Adrenal gland (tissue), 12 donors: ENCODE data around the gene BRAF. TPM values are rescaled to one million over a fixed set of nuclear protein-coding genes. Genes with fewer than 3 reads are reported as not detected.
"Not testable (repeated sequence)": the region's sequence is repeated elsewhere in the genome, so short reads cannot be mapped to it uniquely, and the experiment has no call there.

Experiments
- DNase-seq, 7 donors: peaks; one replicate each; pipeline ENCODE4 v3.0.0-alpha.2; 2019 to 2020
- H3K27ac ChIP-seq, 5 donors: fragments of 200-600 bp; sonication (generic) in 4 of 5; 1 replicate in 3 of 5; 2 replicates in 2 of 5; pipeline versions ENCODE4 v1.5.1 to v1.8.0; 2016 to 2020; ENCODE audit warnings: mild to moderate bottlenecking in 1 of 5
- H3K27me3 ChIP-seq: fragments of 200-600 bp; 2 replicates; pipeline ENCODE4 v1.8.0; 2021
- H3K36me3 ChIP-seq, 2 donors: fragments of 200-600 bp; replicated peaks in 1 of 2; 1 replicate in 1 of 2; 2 replicates in 1 of 2; pipeline versions ENCODE4 v1.5.1 to v1.8.0; 2018 to 2022
- H3K4me1 ChIP-seq, 2 donors: fragments of 200-600 bp; replicated peaks in 1 of 2; 1 replicate in 1 of 2; 2 replicates in 1 of 2; pipeline versions ENCODE4 v1.5.1 to v1.8.0; 2018 to 2021
- H3K4me3 ChIP-seq, 4 donors: fragments of 200-600 bp; sonication (generic) in 3 of 4; one replicate each; pipeline ENCODE4 v1.5.1; 2016 to 2018
- H3K9me3 ChIP-seq, 3 donors: fragments of 200-600 bp; sonication (generic) in 1 of 3; replicated peaks in 1 of 3; 1 replicate in 2 of 3; 2 replicates in 1 of 3; pipeline versions ENCODE4 v1.5.1 to v1.8.0; 2016 to 2021
- POLR2A ChIP-seq, 2 donors: fragments of 450-650 bp; IDR thresholded peaks; one replicate each; pipeline ENCODE4 v1.6.1; 2017; ENCODE audit warnings: antibody characterized with exemption in 2 of 2, mild to moderate bottlenecking in 2 of 2, moderate library complexity in 1 of 2
- WGBS, 4 donors: extraction: QIAGEN DNeasy Blood & Tissue Kit in 2 of 4; methylation state at CpG; one replicate each; pipeline versions ENCODE4 v1.1.5 to v1.1.7; 2013 to 2017; 5-methylcytosine and 5-hydroxymethylcytosine counted together
- intact Hi-C, 2 donors: fragments of 100-400 bp; cut with DNase I; formaldehyde crosslinking; loops; one replicate each; pipeline versions ENCODE4 v1.14.1 to v1.15.0; 2022 to 2023
- polyA plus RNA-seq, 3 donors: library from polyadenylated mRNA; stranded (reverse); fragments of 200-250 nt in 2 of 3; fragments of 350-450 nt in 1 of 3; fragmentation: Illumina TruSeq in 1 of 3; extraction: RNeasy Lipid Tissue Mini Kit (QIAGEN cat#74804) in 1 of 3; gene quantifications; one replicate each; pipeline ENCODE4 v1.2.3, GENCODE V29; 2013 to 2014
- total RNA-seq, 9 donors: library from RNA; depleted of rRNA in 4 of 9; stranded (reverse); fragments of >200 nt in 4 of 9; fragments of 120-200 nt in 1 of 9; fragmentation: NEBNext Ultra II Directional in 1 of 9; extraction: Animal tissue kit (Norgen Biotek cat#: 25700) in 1 of 9; gene quantifications; one replicate each; pipeline versions ENCODE4 v1.1.0 to v1.2.4, GENCODE V29; 2013 to 2023
- TF ChIP-seq, protein P1 (sequence below), 6 experiments: fragments of 450-650 bp in 4 of 6; fragments of 200-600 bp in 2 of 6; sonication (generic) in 1 of 6; IDR thresholded peaks; 1 replicate in 5 of 6; 2 replicates in 1 of 6; pipeline versions ENCODE4 v1.5.1 to v1.8.0; 2016 to 2021; ENCODE audit warnings: antibody characterized with exemption in 6 of 6, mild to moderate bottlenecking in 2 of 6, moderate library complexity in 1 of 6
- donor health status: healthy with polysubstance abuse.
- donor health status: Bipolar disorder and iron deficiency.
- donor health status: DM: yes; HTN: yes; CAD: no.
- donor health status: DM: no; HTN: no; CAD: no.
- donor health status: DM: no; HTN: no; CAD: no.
- donor health status: DM: yes; HTN: yes; CAD: no.

Gene BRAF
- total and polyA plus RNA-seq, 12 donors, result 5.0 to 50.3 (median 25.5) TPM

DNA sequence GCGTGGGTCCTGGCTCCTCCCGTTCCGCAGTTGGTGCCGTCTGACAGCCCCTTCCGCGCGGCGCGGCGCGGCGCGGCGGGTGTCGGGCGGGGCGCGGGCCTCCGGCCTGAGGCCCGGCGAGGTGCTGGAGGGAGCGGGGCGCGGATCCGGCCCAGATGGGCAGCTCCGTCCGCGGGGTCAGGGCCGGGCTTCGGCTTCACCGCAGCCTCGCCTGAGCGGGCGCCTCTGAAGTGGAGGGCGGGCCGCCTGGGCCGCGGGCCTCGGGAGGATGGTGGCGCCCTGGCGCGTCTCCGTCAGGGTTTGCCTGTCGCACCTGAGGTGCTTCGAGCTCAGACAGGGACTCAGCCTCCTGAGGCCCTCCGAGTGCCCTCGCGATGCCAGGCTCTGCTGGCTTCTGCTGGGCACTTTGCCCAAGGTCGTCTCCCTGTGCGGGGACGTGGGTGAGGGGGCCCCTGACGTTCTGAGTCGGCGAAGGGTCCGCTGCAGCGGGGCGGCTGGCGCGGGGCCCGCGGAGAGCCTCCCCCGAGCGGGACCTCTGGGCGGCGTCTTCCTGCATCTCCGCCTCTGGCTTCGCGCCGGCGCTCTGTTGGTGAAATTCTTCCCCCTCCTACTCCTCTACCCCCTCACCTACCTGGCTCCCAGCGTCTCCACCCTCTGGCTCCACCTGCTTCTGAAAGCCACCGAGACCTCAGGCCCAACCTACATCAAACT, 251.5 kb downstream of the BRAF start:
- Histone ChIP-seq H3K9me3 (no peaks in the 10 kb centered on the region), H3K4me3 (peak overlapping the region in 3 of 4 donors; percentile 13 to 98 (median 51)), H3K27ac (peak overlapping the region in 3 of 5 donors; percentile 62 to 77 (median 71)), H3K36me3 (no peaks in the 10 kb centered on the region), H3K4me1 (peaks cover 0 to 13% of the 10 kb centered on the region in 2 donors), H3K27me3 (no peaks in the 10 kb centered on the region)
- TF ChIP-seq POLR2A (IDR thresholded peaks at IDR 0.05), result peak in 1 of 2 donors; percentile 52
- TF ChIP-seq, protein P1, sequence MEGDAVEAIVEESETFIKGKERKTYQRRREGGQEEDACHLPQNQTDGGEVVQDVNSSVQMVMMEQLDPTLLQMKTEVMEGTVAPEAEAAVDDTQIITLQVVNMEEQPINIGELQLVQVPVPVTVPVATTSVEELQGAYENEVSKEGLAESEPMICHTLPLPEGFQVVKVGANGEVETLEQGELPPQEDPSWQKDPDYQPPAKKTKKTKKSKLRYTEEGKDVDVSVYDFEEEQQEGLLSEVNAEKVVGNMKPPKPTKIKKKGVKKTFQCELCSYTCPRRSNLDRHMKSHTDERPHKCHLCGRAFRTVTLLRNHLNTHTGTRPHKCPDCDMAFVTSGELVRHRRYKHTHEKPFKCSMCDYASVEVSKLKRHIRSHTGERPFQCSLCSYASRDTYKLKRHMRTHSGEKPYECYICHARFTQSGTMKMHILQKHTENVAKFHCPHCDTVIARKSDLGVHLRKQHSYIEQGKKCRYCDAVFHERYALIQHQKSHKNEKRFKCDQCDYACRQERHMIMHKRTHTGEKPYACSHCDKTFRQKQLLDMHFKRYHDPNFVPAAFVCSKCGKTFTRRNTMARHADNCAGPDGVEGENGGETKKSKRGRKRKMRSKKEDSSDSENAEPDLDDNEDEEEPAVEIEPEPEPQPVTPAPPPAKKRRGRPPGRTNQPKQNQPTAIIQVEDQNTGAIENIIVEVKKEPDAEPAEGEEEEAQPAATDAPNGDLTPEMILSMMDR (IDR thresholded peaks at IDR 0.05), result no peak
- intact Hi-C loops, result no loop called here
- peak; percentile 28 to 63 (median 39) for DNase-seq
- WGBS, 4 donors, result 0 to 2% (median 1%) methylated on average over 22 to 72 of the region's 72 CpGs

DNA sequence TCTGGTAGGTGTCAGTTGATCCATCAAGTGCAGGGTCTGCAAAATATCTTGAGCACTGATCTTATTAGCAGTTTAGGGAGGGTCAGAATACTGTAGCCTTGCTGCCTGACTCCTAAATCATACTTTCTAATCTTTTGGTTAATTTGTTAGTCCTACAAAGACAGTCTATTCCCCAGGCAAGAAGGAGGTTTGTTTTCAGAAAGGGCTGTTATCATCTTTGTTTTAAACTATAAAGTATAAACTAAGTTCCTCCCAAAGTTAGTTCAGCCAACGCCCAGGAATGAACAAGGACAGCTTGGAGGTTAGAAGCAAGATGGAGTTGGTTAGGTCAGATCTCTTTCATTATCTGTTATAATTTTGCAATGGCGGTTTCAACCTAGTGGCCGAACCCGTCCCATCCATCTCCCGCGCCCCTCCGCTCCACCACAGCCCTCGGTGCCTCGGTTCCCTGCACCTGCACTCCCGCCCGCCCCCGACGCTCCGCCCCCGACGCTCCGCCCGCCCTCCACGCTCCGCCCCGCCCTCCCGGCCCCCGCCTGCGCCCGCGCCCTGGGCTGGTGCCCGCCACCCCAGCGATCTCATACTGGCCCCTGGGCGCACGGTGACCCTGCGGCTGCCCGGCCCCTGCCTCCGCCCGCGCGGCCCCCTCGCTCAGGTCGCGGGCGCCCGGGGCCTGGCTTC, 252.2 kb downstream of the BRAF start, which contains the start of gene ADCK2:
ADCK2 (plus strand) TSS at position 564 of the 681 bp plus-strand sequence. CDS start 386 bp downstream, outside the sequence.
- TF ChIP-seq, protein P1 (IDR thresholded peaks at IDR 0.05), result no peak
- peak in 1 of 2 donors; percentile 38 for TF ChIP-seq POLR2A (IDR thresholded peaks at IDR 0.05)
- Histone ChIP-seq H3K27me3 (no peaks in the 10 kb centered on the region), H3K36me3 (no peaks in the 10 kb centered on the region), H3K27ac (peak within 1 kb of the TSS in 3 of 5 donors; percentile 62 to 77 (median 71)), H3K9me3 (no peaks in the 10 kb centered on the region), H3K4me3 (peak within 1 kb of the TSS in 3 of 4 donors; percentile 13 to 98 (median 51)), H3K4me1 (peaks cover 0 to 13% of the 10 kb centered on the region in 2 donors)
- DNase-seq, result peak; percentile 42 to 68 (median 49)
- intact Hi-C loops, result no loop called here
- WGBS, 4 donors, result 0 to 2% (median 1%) methylated on average over 5 to 41 of the region's 41 CpGs

DNA sequence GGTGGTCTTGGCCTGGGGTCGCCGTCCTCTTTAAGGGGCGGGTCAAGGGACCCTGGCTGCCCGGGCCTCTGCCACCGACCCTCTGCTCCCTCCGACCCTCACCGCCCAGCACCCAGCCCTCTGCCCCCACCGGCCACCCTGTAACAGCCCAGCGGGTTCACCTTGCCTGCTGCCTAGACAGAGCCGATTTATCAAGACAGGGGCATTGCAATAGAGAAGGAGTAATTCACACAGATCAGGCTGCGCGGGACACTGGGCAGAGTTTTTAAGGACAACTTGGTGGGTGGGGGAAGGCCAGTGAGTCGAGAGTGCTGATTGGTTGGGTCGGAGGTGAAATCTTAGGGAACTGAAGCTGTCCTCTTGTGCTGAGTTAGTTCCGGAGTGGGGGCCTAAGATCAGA, 252.8 kb downstream of the BRAF start:
- Histone ChIP-seq H3K27me3 (no peaks in the 10 kb centered on the region), H3K9me3 (no peaks in the 10 kb centered on the region), H3K36me3 (no peaks in the 10 kb centered on the region), H3K4me1 (peaks cover 0 to 13% of the 10 kb centered on the region in 2 donors), H3K4me3 (no peak overlapping the region), H3K27ac (no peak overlapping the region)
- DNase-seq, result no peak
- no peak for TF ChIP-seq POLR2A (IDR thresholded peaks at IDR 0.05)
- TF ChIP-seq, protein P1 (IDR thresholded peaks at IDR 0.05), result no peak
- 67 to 76% (median 71%) methylated on average over 10 to 15 of the region's 15 CpGs for WGBS, 4 donors
- intact Hi-C loops, result no loop called here

DNA sequence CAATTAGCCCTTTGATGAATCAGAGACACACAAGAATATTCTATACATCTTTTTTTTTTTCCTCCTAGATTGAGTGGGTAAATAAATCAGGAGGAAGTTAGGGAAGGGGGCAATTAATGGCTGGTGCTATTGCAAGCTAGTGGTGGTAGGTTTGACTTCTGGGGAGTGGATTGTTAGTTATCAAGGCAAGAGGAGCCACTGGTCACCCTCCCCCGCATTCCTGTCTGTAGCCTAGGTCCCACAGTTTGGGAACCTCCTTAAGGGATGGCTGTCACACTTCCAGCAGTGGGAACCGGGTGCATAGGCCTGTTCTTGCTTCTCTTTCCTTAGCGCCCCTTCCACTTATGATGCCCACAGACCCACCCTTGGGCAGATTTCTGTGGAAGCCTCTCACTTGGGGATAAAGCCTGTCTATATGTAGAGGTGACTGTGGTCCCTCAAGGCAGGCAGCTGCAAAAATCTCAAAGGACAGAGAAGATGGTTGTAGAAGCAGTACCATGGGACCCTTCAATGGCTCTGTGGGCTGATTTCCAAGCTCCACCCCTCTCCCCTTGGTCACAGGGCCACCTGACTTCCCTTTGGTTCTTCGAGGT, 254.3 kb downstream of the BRAF start:
- intact Hi-C loops, result no loop called here
- 67 to 81% (median 73%) methylated on average over 4 of the region's 4 CpGs for WGBS, 4 donors
- Histone ChIP-seq H3K36me3 (no peaks in the 10 kb centered on the region), H3K4me1 (peaks cover 0 to 9% of the 10 kb centered on the region in 2 donors), H3K27ac (no peak overlapping the region), H3K27me3 (no peaks in the 10 kb centered on the region), H3K4me3 (no peak overlapping the region), H3K9me3 (no peaks in the 10 kb centered on the region)
- TF ChIP-seq, protein P1 (IDR thresholded peaks at IDR 0.05), result no peak
- DNase-seq, result no peak

DNA sequence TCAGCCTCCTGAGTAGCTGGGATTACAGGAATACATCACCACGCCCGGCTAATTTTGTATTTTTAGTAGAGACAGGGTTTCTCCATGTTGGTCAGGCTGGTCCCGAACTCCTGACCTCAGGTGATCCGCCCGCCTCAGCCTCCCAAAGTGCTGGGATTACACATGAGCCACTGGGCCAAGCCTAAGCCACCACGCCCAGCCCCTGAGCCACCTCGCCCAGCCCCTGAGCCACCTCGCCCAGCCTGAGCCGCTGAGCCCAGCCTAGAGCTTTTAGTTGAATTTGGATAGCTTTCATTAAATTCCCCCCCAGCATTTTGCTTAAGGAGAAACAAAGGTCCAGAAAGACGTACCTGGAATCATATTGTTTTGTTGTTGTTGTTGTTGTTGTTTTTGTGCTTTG, 254.9 kb downstream of the BRAF start:
- H3K4me3 ChIP-seq, H3K9me3 ChIP-seq, intact Hi-C loops, H3K36me3 ChIP-seq, H3K4me1 ChIP-seq, DNase-seq, H3K27me3 ChIP-seq, H3K27ac ChIP-seq: not testable (repeated sequence)
- WGBS, 4 donors, result 88 to 94% (median 92%) methylated on average over 9 to 10 of the region's 10 CpGs
